C4-2B (cell line): ENCODE data around the gene FCER2.

Experiments
- H3K27ac ChIP-seq: fragments of 450-650 bp; 2 replicates; pipeline ENCODE4 v1.5.1; 2017
- CTCF ChIP-seq: fragments of 450-650 bp; conservative IDR thresholded peaks from 2 replicates; pipeline ENCODE4 v1.5.1; 2017; ENCODE audit warnings: mild to moderate bottlenecking
- ZFX ChIP-seq: fragments of 450-650 bp; IDR thresholded peaks from 2 replicates; pipeline ENCODE4 v1.6.1; 2017

The FCER2 gene

GRCh38 chr19:7705387-7706187 lies 3.7 kb upstream of the FCER2 start:
- TF ChIP-seq CTCF (no peak), ZFX (no peak)
- no peak overlapping the region for H3K27ac ChIP-seq

GRCh38 chr19:7704280-7705060 lies 2.5 kb upstream of the FCER2 start:
- TF ChIP-seq ZFX (no peak), CTCF (no peak)
- H3K27ac ChIP-seq = no peak overlapping the region

GRCh38 chr19:7703332-7703731 lies 1.4 kb upstream of the FCER2 start:
- H3K27ac ChIP-seq = no peak overlapping the region
- TF ChIP-seq ZFX (no peak), CTCF (no peak)

- TF ChIP-seq ZFX = no peak
- no peak for TF ChIP-seq CTCF
- H3K27ac ChIP-seq = no peak overlapping the region
Observed at GRCh38 chr19:7701049-7701653, 780 bp downstream of the FCER2 start.

GRCh38 chr19:7699417-7700401 lies 2.2 kb downstream of the FCER2 start:
- TF ChIP-seq CTCF (no peak), ZFX (no peak)
- no peak overlapping the region for H3K27ac ChIP-seq

- no peak overlapping the region for H3K27ac ChIP-seq
- TF ChIP-seq ZFX (no peak), CTCF (no peak)
Observed at GRCh38 chr19:7699003-7699402, 2.9 kb downstream of the FCER2 start.
